DND-41 (cell line): ENCODE results near the gene MYL6.

Source experiments
- ATAC-seq: fragments of 200-7000 bp; cut with Tn5 transposase; 3 replicates; pipeline ENCODE4 v1.9.1; 2021; ENCODE audit warnings: low read depth; ENCODE audit not compliant: insufficient read depth
- DNase-seq: peaks from one replicate; pipeline ENCODE4 v3.0.0-alpha.2; 2020
- H2AFZ ChIP-seq: 2 replicates; pipeline ENCODE4 v1.6.0; 2012; ENCODE audit warnings: low read depth, low read length
- H3K27ac ChIP-seq: 2 replicates; pipeline ENCODE4 v1.5.1; 2012; ENCODE audit warnings: low read length, inconsistent platforms
- H3K27me3 ChIP-seq: fragments of 200-600 bp; sonication (generic); 2 replicates; pipeline ENCODE4 v1.6.0; 2012; ENCODE audit warnings: low read length, mild to moderate bottlenecking, inconsistent platforms; ENCODE audit not compliant: insufficient read depth, poor library complexity
- H3K36me3 ChIP-seq: 2 replicates; pipeline ENCODE4 v1.5.1; 2012; ENCODE audit warnings: low read length, inconsistent platforms; ENCODE audit not compliant: insufficient read depth
- H3K4me1 ChIP-seq: 2 replicates; pipeline ENCODE4 v1.5.1; 2012; ENCODE audit warnings: mild to moderate bottlenecking, low read length; ENCODE audit not compliant: insufficient read depth
- H3K4me2 ChIP-seq: 2 replicates; pipeline ENCODE4 v1.6.0; 2012; ENCODE audit warnings: mild to moderate bottlenecking, moderate library complexity, low read length, inconsistent platforms; ENCODE audit not compliant: insufficient read depth
- H3K4me3 ChIP-seq, 2 experiments: fragments of 200-600 bp in 1 of 2; shearing (Covaris generic) in 1 of 2; 2 replicates each; pipeline ENCODE4 v1.5.1; 2012 to 2016; ENCODE audit warnings: inconsistent platforms in 2 of 2, low read length in 2 of 2, mild to moderate bottlenecking in 2 of 2, low read depth in 1 of 2, moderate library complexity in 1 of 2
- H3K79me2 ChIP-seq: 2 replicates; pipeline ENCODE4 v1.6.0; 2012; ENCODE audit warnings: low read length, inconsistent platforms; ENCODE audit not compliant: insufficient read depth
- H3K9ac ChIP-seq: 2 replicates; pipeline ENCODE4 v1.6.0; 2012; ENCODE audit warnings: low read depth, mild to moderate bottlenecking, inconsistent platforms, low read length, moderate library complexity
- H3K9me3 ChIP-seq: 2 replicates; pipeline ENCODE4 v1.5.1; 2012; ENCODE audit warnings: low read length, moderate library complexity, mild to moderate bottlenecking, inconsistent platforms; ENCODE audit not compliant: insufficient read depth, severe bottlenecking
- H4K20me1 ChIP-seq: 2 replicates; pipeline ENCODE4 v1.6.0; 2012; ENCODE audit warnings: low read length; ENCODE audit not compliant: insufficient read depth
- CTCF ChIP-seq: IDR thresholded peaks from 2 replicates; pipeline ENCODE4 v1.5.1; 2012; ENCODE audit warnings: borderline replicate concordance, low read length, moderate library complexity, mild to moderate bottlenecking; ENCODE audit not compliant: poor library complexity, severe bottlenecking; ENCODE audit errors: extremely low read depth
- EZH2 ChIP-seq: IDR thresholded peaks from 3 replicates; pipeline ENCODE4 v1.6.1; 2012; ENCODE audit warnings: borderline replicate concordance, low read depth, mild to moderate bottlenecking, moderate library complexity, low read length, inconsistent platforms; ENCODE audit not compliant: severe bottlenecking

Gene MYL6

GRCh38 chr12:56205445-56205844, 47.3 kb downstream of the MYL6 start:
- H3K36me3 ChIP-seq: peaks cover 37% of the 10 kb centered on the region
- no peak for TF ChIP-seq EZH2
- peak; percentile 31 for TF ChIP-seq CTCF
- peak; percentile 63; the same call in 2 of the 3 replicates for ATAC-seq

GRCh38 chr12:56206452-56207166, 48.5 kb downstream of the MYL6 start:
- Histone ChIP-seq H2AFZ (no peak overlapping the region), H4K20me1 (no peaks in the 10 kb centered on the region), H3K27ac (no peak overlapping the region), H3K36me3 (peaks cover 44% of the 10 kb centered on the region), H3K4me1 (no peaks in the 10 kb centered on the region), H3K27me3 (no peaks in the 10 kb centered on the region), H3K4me2 (no peak overlapping the region), H3K79me2 (no peaks in the 10 kb centered on the region), H3K9me3 (no peaks in the 10 kb centered on the region), H3K9ac (no peak overlapping the region), H3K4me3 (no peak overlapping the region)
- ATAC-seq (peak; percentile 70; the same call in 2 of the 3 replicates), DNase-seq (peak; percentile 38)
- TF ChIP-seq EZH2: no peak
- TF ChIP-seq CTCF: peak; percentile 64

More at GRCh38 chr12:56205445-56205844, 47.3 kb downstream of the MYL6 start:
- H3K79me2 ChIP-seq: no peaks in the 10 kb centered on the region
- H2AFZ ChIP-seq: no peak overlapping the region
- no peaks in the 10 kb centered on the region for H3K27me3 ChIP-seq
- H4K20me1 ChIP-seq: no peaks in the 10 kb centered on the region
- no peak overlapping the region for H3K4me3 ChIP-seq
- no peak overlapping the region for H3K27ac ChIP-seq
- H3K9me3 ChIP-seq: no peaks in the 10 kb centered on the region
- H3K4me2 ChIP-seq: no peak overlapping the region
- H3K9ac ChIP-seq: no peak overlapping the region
- no peaks in the 10 kb centered on the region for H3K4me1 ChIP-seq
- no peak for DNase-seq

- H2AFZ ChIP-seq: no peak overlapping the region
- ATAC-seq: no peak
- H3K27ac ChIP-seq: no peak overlapping the region
- H3K36me3 ChIP-seq: peaks cover 58% of the 10 kb centered on the region
- no peak overlapping the region for H3K4me3 ChIP-seq
- no peak overlapping the region for H3K4me2 ChIP-seq
- no peaks in the 10 kb centered on the region for H3K27me3 ChIP-seq
- H3K4me1 ChIP-seq: no peaks in the 10 kb centered on the region
- TF ChIP-seq EZH2: no peak
- no peak for TF ChIP-seq CTCF
- no peaks in the 10 kb centered on the region for H3K79me2 ChIP-seq
- DNase-seq: no peak
- no peak overlapping the region for H3K9ac ChIP-seq
- H4K20me1 ChIP-seq: no peaks in the 10 kb centered on the region
- H3K9me3 ChIP-seq: no peaks in the 10 kb centered on the region
Measured at GRCh38 chr12:56208006-56208405, 49.8 kb downstream of the MYL6 start.
